ENCODE results near the gene PLAAT5.

Gene PLAAT5, protein sequence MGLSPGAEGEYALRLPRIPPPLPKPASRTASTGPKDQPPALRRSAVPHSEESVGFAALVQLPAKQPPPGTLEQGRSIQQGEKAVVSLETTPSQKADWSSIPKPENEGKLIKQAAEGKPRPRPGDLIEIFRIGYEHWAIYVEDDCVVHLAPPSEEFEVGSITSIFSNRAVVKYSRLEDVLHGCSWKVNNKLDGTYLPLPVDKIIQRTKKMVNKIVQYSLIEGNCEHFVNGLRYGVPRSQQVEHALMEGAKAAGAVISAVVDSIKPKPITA

GRCh38 chr11:63490551-63491239, at the start of gene PLAAT5:
PLAAT5 (minus strand) TSS chr11:63491167; CDS start chr11:63491034, 133 bp downstream.
- no peak for TF ChIP-seq CTCF (IDR thresholded peaks at IDR 0.05; ENCODE audit: control insufficient read depth, extremely low read depth, insufficient read depth)
- no peak within 1 kb of the TSS for H3K4me3 ChIP-seq (ENCODE audit: low read depth, low read length)
- DNase-seq (ENCODE audit: low read depth) = no peak

GRCh38 chr11:63537293-63538101, 46.5 kb upstream of the PLAAT5 start:
- peak; percentile 71 for DNase-seq (ENCODE audit: low read depth)
- TF ChIP-seq CTCF (IDR thresholded peaks at IDR 0.05; ENCODE audit: control insufficient read depth, extremely low read depth, insufficient read depth) = no peak
- H3K4me3 ChIP-seq (ENCODE audit: low read depth, low read length) = no peak overlapping the region

DNA sequence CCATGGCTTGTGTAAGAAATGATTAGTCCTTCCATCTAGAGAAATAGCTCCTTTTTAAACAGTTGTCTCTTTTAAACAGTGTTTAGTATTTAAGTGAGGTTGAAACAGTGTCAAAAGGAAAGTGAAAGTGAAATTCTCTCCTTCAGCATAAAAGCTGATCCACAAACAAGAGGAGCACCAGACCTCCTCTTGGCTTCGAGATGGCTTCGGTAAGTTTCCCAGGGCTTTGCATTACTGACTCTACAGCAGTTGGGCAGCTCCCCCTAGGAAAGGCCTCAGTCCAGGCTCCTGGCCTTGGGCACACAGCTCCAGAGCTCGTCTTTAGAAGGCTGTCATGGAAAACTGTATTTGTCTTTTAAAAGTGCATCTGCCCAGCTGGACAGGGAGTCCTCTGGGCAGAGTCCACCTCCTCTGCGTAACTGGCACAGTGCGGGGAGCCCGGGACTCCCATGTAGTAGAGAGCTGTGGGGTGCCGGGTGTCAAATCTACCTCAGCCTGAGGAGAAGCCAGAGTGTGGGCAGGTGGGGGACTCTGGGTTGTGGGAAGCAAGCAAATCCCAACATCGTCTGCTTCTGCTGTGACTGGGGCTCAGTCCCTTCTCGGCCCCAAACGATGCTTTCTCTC, 45.8 kb upstream of the PLAAT5 start, which contains the start of gene PLAAT4:
Gene PLAAT4, plus strand, starts transcription at position 140 of the 624 bp plus-strand sequence. Its CDS starts 61 bp downstream, at position 201.
- DNase-seq (ENCODE audit: low read depth) = no peak
- H3K4me3 ChIP-seq (ENCODE audit: low read depth, low read length) = no peak within 1 kb of the TSS
- TF ChIP-seq CTCF (IDR thresholded peaks at IDR 0.05; ENCODE audit: control insufficient read depth, extremely low read depth, insufficient read depth) = no peak

- no peak for DNase-seq (ENCODE audit: low read depth)
- no peak for TF ChIP-seq CTCF (IDR thresholded peaks at IDR 0.05; ENCODE audit: control insufficient read depth, extremely low read depth, insufficient read depth)
- no peak overlapping the region for H3K4me3 ChIP-seq (ENCODE audit: low read depth, low read length)
Measured at GRCh38 chr11:63535734-63536133, 44.8 kb upstream of the PLAAT5 start.

GRCh38 chr11:63534895-63535461, 44.0 kb upstream of the PLAAT5 start:
- no peak for TF ChIP-seq CTCF (IDR thresholded peaks at IDR 0.05; ENCODE audit: control insufficient read depth, extremely low read depth, insufficient read depth)
- H3K4me3 ChIP-seq (ENCODE audit: low read depth, low read length) = no peak overlapping the region
- DNase-seq (ENCODE audit: low read depth) = no peak

DNA sequence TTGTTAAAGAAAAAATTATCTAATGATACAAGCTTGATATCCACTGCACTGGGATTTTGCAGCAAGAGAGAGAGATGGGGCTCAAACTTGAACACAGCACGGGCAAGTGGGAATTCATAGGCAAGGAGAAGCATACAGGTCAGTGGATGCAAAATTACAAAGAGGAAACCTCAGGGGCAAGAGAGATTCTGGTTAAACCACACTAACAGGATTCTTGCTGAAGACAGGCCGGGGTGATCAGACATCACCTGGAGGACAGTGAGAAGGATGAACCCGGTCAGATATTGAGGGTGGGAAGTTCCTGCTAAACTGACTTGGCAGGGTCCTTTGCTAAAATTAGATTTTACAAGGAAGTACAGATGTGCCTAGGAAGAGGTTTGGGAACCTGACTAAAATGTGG, 43.1 kb upstream of the PLAAT5 start:
- no peak for DNase-seq (ENCODE audit: low read depth)
- no peak for TF ChIP-seq CTCF (IDR thresholded peaks at IDR 0.05; ENCODE audit: control insufficient read depth, extremely low read depth, insufficient read depth)
- no peak overlapping the region for H3K4me3 ChIP-seq (ENCODE audit: low read depth, low read length)

All from LNCaP clone FGC (cell line).